SK-N-MC (cell line): ENCODE data around the gene KIF25.
"Not testable (repeated sequence)": the region's sequence is repeated elsewhere in the genome, so short reads cannot be mapped to it uniquely, and the experiment has no call there.

Experiments used
- DNase-seq: peaks from one replicate; pipeline ENCODE4 v3.0.0-alpha.2; 2011; ENCODE audit warnings: low read depth, low spot score
- H3K27ac ChIP-seq: fragments of 200-600 bp; sonication (generic); 2 replicates; pipeline ENCODE4 v1.5.1; 2016; ENCODE audit warnings: mixed run types
- H3K36me3 ChIP-seq: fragments of 200-600 bp; sonication (generic); 2 replicates; pipeline ENCODE4 v1.6.1; 2017; ENCODE audit warnings: antibody characterized with exemption, low read length, mixed read lengths; ENCODE audit not compliant: insufficient read depth
- H3K4me3 ChIP-seq: fragments of 200-600 bp; sonication (generic); 2 replicates; pipeline ENCODE4 v1.5.1; 2016
- H3K9ac ChIP-seq: fragments of 200-600 bp; sonication (generic); 2 replicates; pipeline ENCODE4 v1.8.0; 2017; ENCODE audit warnings: mixed run types, mixed read lengths; ENCODE audit not compliant: insufficient read length
- H3K9me3 ChIP-seq: fragments of 200-600 bp; sonication (generic); 2 replicates; pipeline ENCODE4 v1.6.1; 2017; ENCODE audit warnings: low read depth, mild to moderate bottlenecking, antibody characterized with exemption, low read length, moderate library complexity, mixed read lengths
- EZH2 ChIP-seq: fragments of 200-600 bp; sonication (generic); IDR thresholded peaks from one replicate; pipeline ENCODE4 v1.6.1; 2017; ENCODE audit warnings: antibody characterized with exemption
- FOXP2 ChIP-seq: optimal IDR thresholded peaks from 2 replicates; pipeline ENCODE3; 2011; ENCODE audit warnings: mild to moderate bottlenecking, moderate library complexity; ENCODE audit not compliant: insufficient read depth; ENCODE audit errors: extremely low read length, control extremely low read depth
- POLR2AphosphoS5 ChIP-seq: IDR thresholded peaks from 2 replicates; pipeline ENCODE4 v1.6.1; 2012; ENCODE audit warnings: mild to moderate bottlenecking, low read depth, low read length, borderline replicate concordance

KIF25 gene

DNA sequence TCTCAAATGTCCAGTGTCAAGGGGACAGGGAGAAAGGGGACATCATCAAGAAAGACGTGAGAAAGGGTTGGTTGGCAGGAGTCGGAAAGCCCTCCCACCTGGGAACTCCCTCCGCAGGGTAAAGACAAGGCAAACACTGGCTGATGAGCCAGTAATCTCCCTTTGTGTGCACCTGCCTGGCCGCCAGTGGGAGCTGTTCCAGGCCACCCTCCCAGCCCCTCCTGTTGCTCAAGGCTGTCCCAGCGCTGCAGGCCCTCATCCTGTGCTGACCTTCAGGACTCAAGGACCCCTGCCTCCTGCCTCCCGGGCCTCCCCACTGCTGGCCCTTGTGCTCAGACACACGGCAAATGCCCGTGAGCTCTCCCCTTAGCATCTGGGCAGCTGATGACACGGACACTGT, 74.1 kb downstream of the KIF25 start:
- no peak overlapping the region for H3K9ac ChIP-seq
- H3K27ac ChIP-seq, result no peak overlapping the region
- H3K9me3 ChIP-seq, result no peaks in the 10 kb centered on the region
- no peaks in the 10 kb centered on the region for H3K36me3 ChIP-seq
- no peak overlapping the region for H3K4me3 ChIP-seq
- TF ChIP-seq FOXP2 (no peak), EZH2 (no peak), POLR2AphosphoS5 (no peak)
- no peak for DNase-seq

DNA sequence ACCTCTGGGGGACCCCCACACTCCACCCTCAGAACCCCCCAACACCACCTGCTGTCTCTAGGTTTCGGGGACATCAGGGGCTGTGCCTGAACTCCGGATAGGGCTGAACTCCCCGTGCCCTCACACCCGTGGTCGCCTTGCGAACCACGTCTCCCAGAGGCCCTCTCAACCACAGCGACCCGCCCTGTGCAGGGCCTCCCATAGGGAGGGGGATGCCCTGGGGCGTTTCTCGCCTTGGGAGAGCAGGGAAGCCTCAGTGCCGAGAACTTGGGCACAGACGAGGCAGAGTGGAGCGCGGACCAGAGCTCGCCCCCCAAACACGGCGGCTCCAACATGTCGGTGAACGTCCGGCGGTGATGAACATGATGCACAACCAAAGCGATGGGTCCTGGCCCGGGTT, 74.8 kb downstream of the KIF25 start:
- Histone ChIP-seq H3K4me3 (no peak overlapping the region), H3K36me3 (no peaks in the 10 kb centered on the region), H3K27ac (no peak overlapping the region), H3K9ac (no peak overlapping the region), H3K9me3 (no peaks in the 10 kb centered on the region)
- no peak for DNase-seq
- no peak for TF ChIP-seq POLR2AphosphoS5
- no peak for TF ChIP-seq EZH2
- no peak for TF ChIP-seq FOXP2

DNA sequence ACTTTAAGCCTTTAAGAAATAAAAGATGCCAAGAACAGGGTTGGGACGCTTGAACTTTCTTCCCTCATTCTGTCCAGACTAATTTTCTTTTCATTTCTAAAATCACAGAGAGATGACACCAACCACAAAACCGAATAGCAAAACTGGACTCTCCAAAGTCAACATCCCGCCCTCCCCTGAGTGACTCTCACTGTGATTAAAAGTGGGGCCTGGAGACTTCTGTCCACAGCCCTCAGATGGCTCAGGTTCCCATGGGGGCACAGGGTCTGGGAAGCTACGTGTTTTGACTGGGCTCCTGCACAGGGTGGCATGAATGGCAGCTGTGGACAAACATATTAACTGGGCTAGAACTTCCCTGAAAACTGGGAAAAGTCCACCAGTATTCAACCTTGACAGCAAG, 75.3 kb downstream of the KIF25 start:
- H3K9ac ChIP-seq, result no peak overlapping the region

DNA sequence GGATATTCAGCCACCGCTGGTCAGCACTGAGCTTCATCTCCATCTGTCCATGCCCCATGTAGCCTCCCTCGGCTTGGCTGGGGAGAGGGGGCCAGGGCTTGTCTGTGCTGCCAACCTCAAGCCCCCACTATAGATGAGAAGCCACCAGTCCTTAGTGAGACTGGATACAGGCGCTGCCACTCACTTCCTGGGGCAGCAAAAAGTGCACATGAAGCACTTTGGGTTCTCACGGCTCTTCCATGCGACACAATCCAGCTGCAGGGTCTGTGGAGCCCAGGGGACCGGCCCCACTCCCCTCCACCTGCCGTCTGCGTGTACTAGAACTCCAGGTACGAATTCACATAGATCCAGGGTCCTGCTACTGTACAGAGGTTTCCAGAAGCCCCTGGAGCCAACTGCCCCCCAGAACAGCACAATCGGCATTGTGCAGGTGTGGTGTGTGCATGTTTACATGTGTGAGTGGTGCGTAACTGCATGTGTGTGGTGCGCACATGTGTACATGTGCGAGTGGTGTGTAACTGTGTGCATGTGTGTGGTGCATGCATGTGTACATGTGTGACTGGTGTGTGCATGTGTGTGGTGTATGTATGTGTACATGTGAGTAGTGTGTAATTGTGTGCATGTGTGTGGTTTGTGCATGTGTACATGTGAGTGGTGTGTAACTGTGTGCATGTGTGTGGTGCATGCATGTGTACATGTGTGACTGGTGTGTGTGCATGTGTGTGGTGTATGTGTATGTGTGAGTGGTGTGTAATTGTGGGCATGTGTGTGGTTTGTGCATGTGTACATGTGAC, 76.7 kb downstream of the KIF25 start:
- DNase-seq, result no peak
- TF ChIP-seq EZH2, result no peak
- TF ChIP-seq POLR2AphosphoS5, result no peak
- TF ChIP-seq FOXP2, result no peak
- Histone ChIP-seq H3K9ac (no peak overlapping the region), H3K9me3 (no peaks in the 10 kb centered on the region), H3K4me3 (no peak overlapping the region), H3K36me3 (no peaks in the 10 kb centered on the region), H3K27ac (no peak overlapping the region)

More for the DNA sequence above, 75.3 kb downstream of the KIF25 start:
- no peak for DNase-seq
- Histone ChIP-seq H3K36me3 (no peaks in the 10 kb centered on the region), H3K27ac (no peak overlapping the region), H3K4me3 (no peak overlapping the region), H3K9me3 (no peaks in the 10 kb centered on the region)
- no peak for TF ChIP-seq FOXP2
- TF ChIP-seq EZH2, result no peak
- no peak for TF ChIP-seq POLR2AphosphoS5

- Histone ChIP-seq H3K36me3 (no peaks in the 10 kb centered on the region), H3K27ac (no peak overlapping the region), H3K9ac (no peak overlapping the region), H3K4me3 (no peak overlapping the region), H3K9me3 (no peaks in the 10 kb centered on the region)
- DNase-seq, result no peak
- TF ChIP-seq FOXP2, result no peak
- TF ChIP-seq POLR2AphosphoS5, result no peak
- TF ChIP-seq EZH2, result no peak
Observed at GRCh38 chr6:168075216-168075615, 77.7 kb downstream of the KIF25 start.

DNA sequence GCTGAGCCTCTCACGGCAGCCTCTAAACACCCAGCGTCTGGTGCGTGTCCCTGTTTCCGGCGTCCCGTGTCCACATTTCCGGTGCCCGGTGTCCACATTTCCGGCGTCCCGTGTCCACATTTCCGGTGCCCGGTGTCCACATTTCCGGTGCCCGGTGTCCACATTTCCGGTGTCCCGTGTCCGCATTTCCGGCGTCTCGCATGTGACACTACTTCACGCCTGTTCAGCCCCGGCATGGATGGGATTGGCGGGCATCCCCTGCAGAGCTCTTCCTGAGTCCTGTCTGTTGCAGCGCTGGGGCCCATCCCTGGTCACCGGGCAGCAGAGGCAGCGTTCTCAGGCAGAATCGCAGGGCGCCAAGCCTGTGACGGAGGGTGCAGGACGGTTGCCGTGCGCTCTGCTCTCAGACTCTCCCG, 78.3 kb downstream of the KIF25 start:
- Histone ChIP-seq H3K9me3 (no peaks in the 10 kb centered on the region), H3K27ac (no peak overlapping the region), H3K36me3 (no peaks in the 10 kb centered on the region), H3K4me3 (no peak overlapping the region), H3K9ac (no peak overlapping the region)
- no peak for TF ChIP-seq POLR2AphosphoS5
- TF ChIP-seq FOXP2, result no peak
- no peak for TF ChIP-seq EZH2
- no peak for DNase-seq

DNA sequence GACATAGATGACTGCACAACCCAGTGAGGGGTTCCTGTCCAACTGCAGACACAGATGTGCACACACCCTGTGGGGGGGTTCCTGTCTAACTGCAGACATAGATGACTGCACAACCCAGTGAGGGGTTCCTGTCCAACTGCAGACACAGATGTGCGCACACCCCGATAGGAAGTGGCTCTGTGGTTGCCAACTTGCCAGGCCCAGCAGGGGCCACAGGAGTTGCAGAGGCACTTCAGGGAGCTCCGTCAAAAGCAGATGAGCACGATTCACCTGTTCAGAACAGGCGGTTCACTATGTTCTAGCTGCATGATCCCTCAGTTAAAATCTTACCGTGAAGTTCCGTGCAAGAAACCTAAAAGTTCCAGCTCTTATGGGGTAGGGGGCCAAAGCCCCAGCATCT, 79.9 kb downstream of the KIF25 start:
- H3K9me3 ChIP-seq, DNase-seq, H3K4me3 ChIP-seq: not testable (repeated sequence)

GRCh38 chr6:168078175-168078942, 80.9 kb downstream of the KIF25 start:
- no peaks in the 10 kb centered on the region for H3K9me3 ChIP-seq
- no peak overlapping the region for H3K27ac ChIP-seq
- no peak for DNase-seq
- no peak overlapping the region for H3K9ac ChIP-seq
- no peaks in the 10 kb centered on the region for H3K36me3 ChIP-seq
- H3K4me3 ChIP-seq, result no peak overlapping the region
- TF ChIP-seq FOXP2 (no peak), EZH2 (no peak), POLR2AphosphoS5 (no peak)

More for the DNA sequence above, 79.9 kb downstream of the KIF25 start:
- H3K27ac ChIP-seq, H3K9ac ChIP-seq, H3K36me3 ChIP-seq: not testable (repeated sequence)

GRCh38 chr6:168078943-168079405, 81.5 kb downstream of the KIF25 start, which contains the start of gene FRMD1:
FRMD1 (minus strand) TSS chr6:168079212; CDS start chr6:168079094, 118 bp downstream.
- no peak for TF ChIP-seq EZH2
- TF ChIP-seq POLR2AphosphoS5, result no peak
- no peak for TF ChIP-seq FOXP2
- Histone ChIP-seq H3K4me3 (no peak within 1 kb of the TSS), H3K36me3 (no peaks in the 10 kb centered on the region), H3K9me3 (no peaks in the 10 kb centered on the region), H3K27ac (no peak within 1 kb of the TSS), H3K9ac (no peak within 1 kb of the TSS)
- no peak for DNase-seq
